Caco-2 (cell line): ENCODE measurements around the gene LRRC74B. TPM values are rescaled to one million over a fixed set of nuclear protein-coding genes. Genes with fewer than 3 reads are reported as not detected.

Experiments used
- BruUV-seq: library from RNA; stranded (reverse); fragments of 400-500 nt; replicated peaks from 2 replicates; lab custom pipeline; 2021; lab: Mats Ljungman, UMichigan
- CTCF ChIA-PET: fragments of 300-600 bp; sonication (Branson Sonifier 250); formaldehyde crosslinking; loops from one replicate; lab custom pipeline; 2022; ENCODE audit warnings: antibody characterized with exemption; lab: Charles Lee
- POLR2A ChIA-PET: fragments of 300-600 bp; sonication (Branson Sonifier 250); formaldehyde crosslinking; loops from one replicate; lab custom pipeline; 2022; ENCODE audit warnings: antibody characterized with exemption; lab: Charles Lee
- DNase-seq, 2 experiments: peaks; one replicate each; pipeline versions ENCODE4 v3.0.0 to v3.0.0-alpha.2; 2020 to 2022
- H3K27me3 ChIP-seq: replicated peaks from 2 replicates; pipeline ENCODE4 v1.6.0; 2011; ENCODE audit warnings: low read length; ENCODE audit not compliant: control insufficient read depth, insufficient read depth
- H3K36me3 ChIP-seq: 2 replicates; pipeline ENCODE4 v1.5.1; 2011; ENCODE audit warnings: low read length; ENCODE audit not compliant: control insufficient read depth, insufficient read depth
- H3K4me1 ChIP-seq: fragments of 250-450 bp; sonication (Bioruptor Pico); 2 replicates; pipeline ENCODE4 v1.5.1; 2020; ENCODE audit warnings: mild to moderate bottlenecking
- H3K4me3 ChIP-seq: 2 replicates; pipeline ENCODE4 v1.5.1; 2011; ENCODE audit warnings: low read depth, mild to moderate bottlenecking, control low read depth, low read length
- H3K9me3 ChIP-seq: fragments of 250-450 bp; sonication (Bioruptor Pico); 2 replicates; pipeline ENCODE4 v1.5.1; 2020; ENCODE audit warnings: mild to moderate bottlenecking, moderate library complexity
- H3K27ac Mint-ChIP-seq: one replicate; pipeline ENCODE4 v1.8.0; 2022; ENCODE audit warnings: mixed read lengths; ENCODE audit not compliant: unreplicated experiment
- H3K27me3 Mint-ChIP-seq: one replicate; pipeline ENCODE4 v1.8.0; 2022; ENCODE audit warnings: mixed read lengths; ENCODE audit not compliant: insufficient read depth, unreplicated experiment
- H3K36me3 Mint-ChIP-seq: one replicate; pipeline ENCODE4 v1.8.0; 2022; ENCODE audit warnings: mild to moderate bottlenecking, mixed read lengths; ENCODE audit not compliant: insufficient read depth, unreplicated experiment
- H3K4me1 Mint-ChIP-seq: one replicate; pipeline ENCODE4 v1.8.0; 2022; ENCODE audit warnings: low read depth, mixed read lengths; ENCODE audit not compliant: unreplicated experiment
- H3K4me3 Mint-ChIP-seq: one replicate; pipeline ENCODE4 v1.8.0; 2022; ENCODE audit warnings: mild to moderate bottlenecking, moderate library complexity, mixed read lengths; ENCODE audit not compliant: unreplicated experiment
- H3K9me3 Mint-ChIP-seq: one replicate; pipeline ENCODE4 v1.8.0; 2022; ENCODE audit warnings: mixed read lengths; ENCODE audit not compliant: unreplicated experiment
- CTCF ChIP-seq, 2 experiments: fragments of 200-600 bp in 1 of 2; IDR thresholded peaks; 1 replicate in 1 of 2; 2 replicates in 1 of 2; pipeline versions ENCODE4 v1.5.1 to v1.8.0; 2011 to 2022; ENCODE audit warnings: antibody characterized with exemption in 1 of 2, control low read depth in 1 of 2, inconsistent platforms in 1 of 2, low read depth in 1 of 2, low read length in 1 of 2, mild to moderate bottlenecking in 1 of 2, moderate library complexity in 1 of 2; ENCODE audit not compliant: insufficient read depth in 1 of 2, severe bottlenecking in 1 of 2, unreplicated experiment in 1 of 2
- intact Hi-C: fragments of 100-400 bp; cut with micrococcal nuclease; formaldehyde crosslinking; loops from one replicate; pipeline ENCODE4 v1.10.0; 2022; ENCODE audit not compliant: unreplicated experiment
- total RNA-seq: library from RNA; stranded (reverse); gene quantifications from 2 replicates; pipeline ENCODE4 v1.2.3, GENCODE V29; 2022

Gene LRRC74B
- total RNA-seq, 1 experiment from 2014 or later, result not detected

GRCh38 chr22:20999350-21000206 is 46.2 kb upstream of the LRRC74B start:
- no peak for DNase-seq
- H3K4me3 ChIP-seq, result no peak overlapping the region
- no peaks in the 10 kb centered on the region for H3K9me3 ChIP-seq
- Mint-ChIP-seq H3K9me3 (no peaks in the 10 kb centered on the region), H3K27ac (peak overlapping the region; percentile 72), H3K36me3 (peaks cover 59% of the 10 kb centered on the region), H3K4me3 (peak overlapping the region; percentile 98), H3K4me1 (peaks cover 10% of the 10 kb centered on the region), H3K27me3 (no peaks in the 10 kb centered on the region)
- TF ChIP-seq CTCF (IDR thresholded peaks at IDR 0.05; ENCODE audit: insufficient read depth in 1 of 2, low read depth in 1 of 2, low read length in 1 of 2, severe bottlenecking in 1 of 2, unreplicated experiment in 1 of 2), result no peak
- CTCF ChIA-PET, result interaction anchor here (1.6 kb wide), 1 partner anchor 17 kb away, joined by 3 read pairs; the partner anchor contains the start of gene LZTR1
- peaks cover 9% of the 10 kb centered on the region for H3K4me1 ChIP-seq
- H3K27me3 ChIP-seq, result no peaks in the 10 kb centered on the region
- no peaks in the 10 kb centered on the region; the same call in 1 of the 2 replicates for H3K36me3 ChIP-seq
- intact Hi-C loops, result loop anchor here (2.0 kb wide), 1 partner anchor 43 kb away; no protein-coding TSS in a partner anchor
- no TSS peak for BruUV-seq
- POLR2A ChIA-PET, result no interaction called here

GRCh38 chr22:21000207-21000986 is 45.3 kb upstream of the LRRC74B start:
- Histone ChIP-seq H3K9me3 (no peaks in the 10 kb centered on the region), H3K4me1 (peaks cover 9% of the 10 kb centered on the region), H3K27me3 (no peaks in the 10 kb centered on the region), H3K36me3 (no peaks in the 10 kb centered on the region; the same call in 1 of the 2 replicates), H3K4me3 (peak overlapping the region; percentile 43)
- intact Hi-C loops, result loop anchor here (2.0 kb wide), 1 partner anchor 44 kb away; no protein-coding TSS in a partner anchor
- Mint-ChIP-seq H3K27me3 (no peaks in the 10 kb centered on the region), H3K36me3 (peaks cover 51% of the 10 kb centered on the region), H3K4me1 (peaks cover 10% of the 10 kb centered on the region), H3K27ac (peak overlapping the region; percentile 98), H3K9me3 (no peaks in the 10 kb centered on the region), H3K4me3 (peak overlapping the region; percentile 98)
- ChIA-PET CTCF (interaction anchor here (1.6 kb wide), 1 partner anchor 18 kb away, joined by 3 read pairs; the partner anchor contains the start of gene LZTR1), POLR2A (no interaction called here)
- no TSS peak for BruUV-seq
- TF ChIP-seq CTCF (IDR thresholded peaks at IDR 0.05; ENCODE audit: insufficient read depth in 1 of 2, low read depth in 1 of 2, low read length in 1 of 2, severe bottlenecking in 1 of 2, unreplicated experiment in 1 of 2), result no peak
- no peak for DNase-seq
